Measurements from ENCODE around the gene OR6X1. TPM values are rescaled to one million over a fixed set of nuclear protein-coding genes. Genes with fewer than 3 reads are reported as not detected.

OR6X1 gene
- total and polyA plus RNA-seq, 2 of the 8 experiments (the other 6 are each of a cell fraction or from before 2014, with no cell fraction given), result not detected

DNA sequence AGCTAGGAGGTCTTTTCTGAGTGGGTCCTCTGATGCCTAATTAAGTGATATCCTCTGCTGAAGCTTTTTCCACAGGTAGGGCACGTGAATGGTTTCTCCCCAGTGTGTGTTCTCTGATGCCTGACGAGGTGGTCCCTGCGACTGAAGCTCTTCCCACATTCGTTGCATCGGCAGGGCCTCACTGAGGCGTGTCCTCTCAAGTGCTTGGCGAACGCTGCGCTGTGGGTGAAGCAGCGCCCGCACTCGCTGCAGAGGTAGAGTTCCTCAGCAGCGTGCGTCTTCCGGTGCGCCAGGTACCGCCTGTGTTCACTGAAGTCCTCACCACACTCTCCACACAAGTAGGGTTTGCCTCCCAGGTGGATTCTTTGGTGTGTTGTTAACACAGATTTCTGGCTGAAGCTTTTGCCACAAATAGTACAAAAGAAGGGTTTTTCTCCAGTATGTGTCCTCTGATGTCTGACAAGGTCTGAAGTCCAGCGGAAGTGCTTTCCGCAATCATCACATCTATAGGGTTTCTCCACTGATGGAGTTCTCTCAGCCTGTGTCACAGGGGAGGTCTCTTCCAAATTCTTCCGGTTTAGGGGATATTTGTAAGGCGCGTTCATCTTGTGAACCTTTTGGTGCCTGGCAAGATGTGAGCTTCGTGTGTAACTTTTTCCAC lies 28.2 kb downstream of the OR6X1 start:
- Histone ChIP-seq H3K4ac (replicated peaks; ENCODE audit: insufficient read length, low read depth, low read length) (no peak overlapping the region), H3K23ac (ENCODE audit: insufficient read length) (no peak overlapping the region), H2BK12ac (ENCODE audit: low read depth, low read length) (no peak overlapping the region), H3K18ac (ENCODE audit: extremely low read depth, low read length) (no peak overlapping the region), H3K79me1 (ENCODE audit: low read depth, low read length) (peaks cover 6% of the 10 kb centered on the region; the same call in 1 of the 2 replicates), H3K4me1 (replicated peaks in 1 of 4; ENCODE audit: control insufficient read depth in 3 of 4, insufficient read depth in 4 of 4, low read length in 3 of 4) (no peaks in the 10 kb centered on the region), H2AK5ac (ENCODE audit: low read depth, low read length) (no peak overlapping the region), H3K27ac (ENCODE audit: low read depth, low read length) (no peak overlapping the region), H3K9me3 (ENCODE audit: insufficient read depth in 2 of 2, low read depth in 1 of 2, low read length in 1 of 2) (peaks cover 3 to 12% of the 10 kb centered on the region in 2 experiments; a peak in 2 of 4 replicates), H2AFZ (ENCODE audit: low read length) (no peak overlapping the region), H3K9ac (replicated peaks in 1 of 4; ENCODE audit: extremely low read depth in 1 of 4, low read depth in 3 of 4, low read length in 3 of 4) (no peak overlapping the region), H3K79me2 (ENCODE audit: control insufficient read depth in 1 of 2, insufficient read depth in 2 of 2, low read length in 2 of 2) (peaks cover 0 to 6% of the 10 kb centered on the region in 2 experiments; a peak in 2 of 4 replicates), H3K56ac (replicated peaks; ENCODE audit: insufficient read length, low read depth, low read length) (no peak overlapping the region), H2BK5ac (ENCODE audit: low read depth, low read length) (no peak overlapping the region), H2BK120ac (replicated peaks; ENCODE audit: low read depth, low read length) (no peak overlapping the region), H4K8ac (ENCODE audit: extremely low read depth, insufficient read depth, low read length) (no peak overlapping the region), H4K5ac (ENCODE audit: insufficient read length, low read depth, low read length) (no peak overlapping the region), H3K27me3 (replicated peaks in 1 of 4; ENCODE audit: control insufficient read depth in 3 of 4, extremely low read depth in 1 of 4, insufficient read depth in 3 of 4, low read length in 3 of 4) (no peaks in the 10 kb centered on the region), H3K23me2 (ENCODE audit: low read depth, low read length) (no peaks in the 10 kb centered on the region), H3K14ac (ENCODE audit: insufficient read length) (no peak overlapping the region), H2BK15ac (ENCODE audit: low read length) (no peak overlapping the region), H3K4me3 (ENCODE audit: extremely low read depth in 1 of 4, insufficient read depth in 2 of 4, low read depth in 3 of 4, low read length in 4 of 4) (no peak overlapping the region), H2BK20ac (ENCODE audit: low read length) (no peak overlapping the region), H4K20me1 (replicated peaks in 1 of 2; ENCODE audit: control insufficient read depth in 1 of 2, insufficient read depth in 2 of 2, low read length in 2 of 2) (no peaks in the 10 kb centered on the region), H3K4me2 (ENCODE audit: insufficient read depth in 1 of 2, low read depth in 2 of 2, low read length in 2 of 2) (no peak overlapping the region), H3K36me3 (ENCODE audit: control insufficient read depth in 2 of 4, insufficient read depth in 4 of 4, low read length in 3 of 4) (peaks cover 57 to 77% (median 72%) of the 10 kb centered on the region in 4 experiments), H4K91ac (replicated peaks; ENCODE audit: insufficient read length, low read length) (no peak overlapping the region)
- 94% methylated on average over 22 of the region's 23 CpGs; no CpG with 5 or more reads in 1 of the 2 experiments for WGBS, 2 experiments (ENCODE audit: extremely low coverage in 1 of 2, insufficient coverage in 1 of 2, insufficient read length in 1 of 2, insufficient replicate concordance in 2 of 2, low coverage in 1 of 2, low lambda C conversion rate in 2 of 2, missing lambda C conversion rate in 1 of 2)
- DNase-seq (ENCODE audit: low read depth in 1 of 2, low spot score in 2 of 2) (no peak), FAIRE-seq (no peak)
- TF ChIP-seq NANOG (IDR thresholded peaks at IDR 0.05; ENCODE audit: insufficient read depth, low read depth, low read length, poor library complexity, severe bottlenecking), result no peak
- TF ChIP-seq ZNF274 (IDR thresholded peaks at IDR 0.05; ENCODE audit: borderline replicate concordance, extremely low read depth, low read length), result peak; percentile 48; the same call in 1 of the 2 replicates
- POLR2A ChIA-PET (ENCODE audit: partially characterized antibody), result interaction anchor here (1.2 kb wide), 1 partner anchor 10 kb away, joined by 7 read pairs; no protein-coding TSS in a partner anchor
- CTCF ChIA-PET (ENCODE audit: partially characterized antibody), result interaction anchor here (1.2 to 1.7 kb wide), 3 partner anchors 17 to 85 kb away, joined by 3 to 5 read pairs (median 3); no protein-coding TSS in a partner anchor
